ENCODE measurements around the gene CCP110. TPM values are rescaled to one million over a fixed set of nuclear protein-coding genes. Genes with fewer than 3 reads are reported as not detected.

Gene CCP110
- polyA plus RNA-seq, 1 donor (not counting 4 experiments of a cell fraction or from before 2014, with no cell fraction given): 5.5 TPM

DNA sequence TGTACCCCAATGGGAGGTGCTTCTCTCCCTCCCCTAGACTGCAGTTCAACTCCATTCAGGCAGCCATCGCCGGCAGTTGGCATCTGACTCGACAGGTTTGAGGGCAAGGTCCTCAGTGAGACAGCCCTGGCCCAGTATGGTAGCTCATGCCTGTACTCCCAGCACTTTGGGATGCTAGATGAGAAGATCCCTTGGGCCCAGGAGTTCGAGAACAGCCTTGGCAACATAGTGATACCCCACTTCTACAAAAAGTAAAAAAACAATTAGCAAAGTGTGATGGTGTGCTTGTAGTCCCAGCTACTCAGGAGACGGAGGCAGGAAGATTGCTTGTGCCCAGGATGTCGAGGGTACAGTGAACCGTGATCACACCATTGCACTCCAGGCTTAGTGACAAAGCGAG, 43.8 kb downstream of the CCP110 start:
- dilution Hi-C loops (cut with MboI; ENCODE audit: extremely low pct_ligation_motif_present, low sequenced_read_pairs): no loop called here
- no peak overlapping the region for H3K9ac ChIP-seq (ENCODE audit: control insufficient read depth, extremely low read depth, insufficient read depth, low read length)
- H3K9me1 ChIP-seq (ENCODE audit: control insufficient read depth, extremely low read depth, insufficient read depth, low read length): no peaks in the 10 kb centered on the region
- no peak for DNase-seq (ENCODE audit: low read depth, low spot score)
- H3K27ac ChIP-seq (ENCODE audit: control insufficient read depth, insufficient read depth, low read length): no peak overlapping the region
- H3K4me1 ChIP-seq (ENCODE audit: control insufficient read depth, extremely low read depth, insufficient read depth, low read length): no peaks in the 10 kb centered on the region
- H3K4me3 ChIP-seq (ENCODE audit: control insufficient read depth in 2 of 3, extremely low read depth in 1 of 3, insufficient read depth in 2 of 3, low read depth in 1 of 3, low read length in 3 of 3): no peak overlapping the region
- no peaks in the 10 kb centered on the region for H3K27me3 ChIP-seq (ENCODE audit: control insufficient read depth, extremely low read depth, insufficient read depth, low read length)
- H4K20me1 ChIP-seq (ENCODE audit: control insufficient read depth, extremely low read depth, insufficient read depth, low read length): no peaks in the 10 kb centered on the region
- H2AFZ ChIP-seq (ENCODE audit: control insufficient read depth, low read length): no peak overlapping the region
- H3K9me3 ChIP-seq (ENCODE audit: control insufficient read depth, low read depth, low read length): no peaks in the 10 kb centered on the region
- H3K79me2 ChIP-seq (ENCODE audit: control insufficient read depth, insufficient read depth, low read length): no peaks in the 10 kb centered on the region
- no peak for FAIRE-seq
- TF ChIP-seq EZH2 (IDR thresholded peaks at IDR 0.05; ENCODE audit: low read length): no peak
- TF ChIP-seq, protein P1, sequence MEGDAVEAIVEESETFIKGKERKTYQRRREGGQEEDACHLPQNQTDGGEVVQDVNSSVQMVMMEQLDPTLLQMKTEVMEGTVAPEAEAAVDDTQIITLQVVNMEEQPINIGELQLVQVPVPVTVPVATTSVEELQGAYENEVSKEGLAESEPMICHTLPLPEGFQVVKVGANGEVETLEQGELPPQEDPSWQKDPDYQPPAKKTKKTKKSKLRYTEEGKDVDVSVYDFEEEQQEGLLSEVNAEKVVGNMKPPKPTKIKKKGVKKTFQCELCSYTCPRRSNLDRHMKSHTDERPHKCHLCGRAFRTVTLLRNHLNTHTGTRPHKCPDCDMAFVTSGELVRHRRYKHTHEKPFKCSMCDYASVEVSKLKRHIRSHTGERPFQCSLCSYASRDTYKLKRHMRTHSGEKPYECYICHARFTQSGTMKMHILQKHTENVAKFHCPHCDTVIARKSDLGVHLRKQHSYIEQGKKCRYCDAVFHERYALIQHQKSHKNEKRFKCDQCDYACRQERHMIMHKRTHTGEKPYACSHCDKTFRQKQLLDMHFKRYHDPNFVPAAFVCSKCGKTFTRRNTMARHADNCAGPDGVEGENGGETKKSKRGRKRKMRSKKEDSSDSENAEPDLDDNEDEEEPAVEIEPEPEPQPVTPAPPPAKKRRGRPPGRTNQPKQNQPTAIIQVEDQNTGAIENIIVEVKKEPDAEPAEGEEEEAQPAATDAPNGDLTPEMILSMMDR (optimal IDR thresholded peaks at IDR 0.05 in 1 of 3, IDR thresholded peaks at IDR 0.05 in 1 of 3, conservative IDR thresholded peaks at IDR 0.05 in 1 of 3; ENCODE audit: extremely low read depth in 1 of 3, insufficient read depth in 2 of 3, low read length in 3 of 3): no peak
- H3K4me2 ChIP-seq (ENCODE audit: control insufficient read depth, extremely low read depth, insufficient read depth, low read depth, low read length): no peak overlapping the region
- peaks cover 0 to 11% of the 10 kb centered on the region in 2 experiments for H3K36me3 ChIP-seq (ENCODE audit: control insufficient read depth in 2 of 2, extremely low read depth in 1 of 2, insufficient read depth in 2 of 2, low read length in 2 of 2)

DNA sequence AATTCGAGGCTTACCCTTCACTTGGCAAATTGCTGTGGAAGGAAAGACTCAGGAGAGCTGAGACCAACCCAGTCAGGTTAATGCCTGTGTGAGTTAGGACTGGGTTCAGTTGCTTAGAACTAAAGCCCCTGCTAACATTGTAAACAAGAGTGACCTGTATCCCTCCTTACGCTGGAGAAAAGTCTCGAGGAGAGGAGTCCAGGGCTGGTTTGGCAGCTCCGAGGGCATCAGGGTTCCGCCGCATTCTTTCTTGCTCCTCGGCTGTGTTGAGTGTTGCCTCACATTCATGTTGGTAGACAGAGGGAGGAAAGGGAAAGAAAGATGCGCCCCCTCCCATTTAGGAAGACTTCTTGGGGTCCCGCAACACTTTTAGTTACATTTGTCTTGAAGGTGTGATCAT, 50.3 kb downstream of the CCP110 start:
- TF ChIP-seq EZH2 (IDR thresholded peaks at IDR 0.05; ENCODE audit: low read length): no peak
- TF ChIP-seq, protein P1 (optimal IDR thresholded peaks at IDR 0.05 in 1 of 3, IDR thresholded peaks at IDR 0.05 in 1 of 3, conservative IDR thresholded peaks at IDR 0.05 in 1 of 3; ENCODE audit: extremely low read depth in 1 of 3, insufficient read depth in 2 of 3, low read length in 3 of 3): no peak
- H4K20me1 ChIP-seq (ENCODE audit: control insufficient read depth, extremely low read depth, insufficient read depth, low read length): no peaks in the 10 kb centered on the region
- DNase-seq (ENCODE audit: low read depth, low spot score) (no peak), FAIRE-seq (no peak)
- no peak overlapping the region for H2AFZ ChIP-seq (ENCODE audit: control insufficient read depth, low read length)
- peaks cover 5 to 10% of the 10 kb centered on the region in 2 experiments for H3K36me3 ChIP-seq (ENCODE audit: control insufficient read depth in 2 of 2, extremely low read depth in 1 of 2, insufficient read depth in 2 of 2, low read length in 2 of 2)
- H3K27me3 ChIP-seq (ENCODE audit: control insufficient read depth, extremely low read depth, insufficient read depth, low read length): no peaks in the 10 kb centered on the region
- H3K4me3 ChIP-seq (ENCODE audit: control insufficient read depth in 2 of 3, extremely low read depth in 1 of 3, insufficient read depth in 2 of 3, low read depth in 1 of 3, low read length in 3 of 3): no peak overlapping the region
- H3K9me3 ChIP-seq (ENCODE audit: control insufficient read depth, low read depth, low read length): no peaks in the 10 kb centered on the region
- H3K79me2 ChIP-seq (ENCODE audit: control insufficient read depth, insufficient read depth, low read length): no peaks in the 10 kb centered on the region
- H3K27ac ChIP-seq (ENCODE audit: control insufficient read depth, insufficient read depth, low read length): no peak overlapping the region
- H3K4me2 ChIP-seq (ENCODE audit: control insufficient read depth, extremely low read depth, insufficient read depth, low read depth, low read length): no peak overlapping the region
- no peak overlapping the region for H3K9ac ChIP-seq (ENCODE audit: control insufficient read depth, extremely low read depth, insufficient read depth, low read length)
- H3K9me1 ChIP-seq (ENCODE audit: control insufficient read depth, extremely low read depth, insufficient read depth, low read length): no peaks in the 10 kb centered on the region
- dilution Hi-C loops (cut with MboI; ENCODE audit: extremely low pct_ligation_motif_present, low sequenced_read_pairs): no loop called here
- no peaks in the 10 kb centered on the region for H3K4me1 ChIP-seq (ENCODE audit: control insufficient read depth, extremely low read depth, insufficient read depth, low read length)
